Measurements from ENCODE around the gene NID2.

Gene NID2

GRCh38 chr14:52112336-52113018, 43.6 kb upstream of the NID2 start:
- no peak for TF ChIP-seq FOXP2 (optimal IDR thresholded peaks at IDR 0.05; ENCODE audit: borderline replicate concordance, extremely low read depth, extremely low read length, insufficient read depth)
- TF ChIP-seq POLR2AphosphoS5 (IDR thresholded peaks at IDR 0.05; ENCODE audit: low read depth, low read length): no peak
- no peak for TF ChIP-seq TAF1 (IDR thresholded peaks at IDR 0.05; ENCODE audit: borderline replicate concordance, insufficient read depth, low read length)
- no peak for TF ChIP-seq REST (IDR thresholded peaks at IDR 0.05; ENCODE audit: insufficient read depth in 1 of 2, low read depth in 2 of 2, low read length in 2 of 2)
- TF ChIP-seq SIN3A (IDR thresholded peaks at IDR 0.05; ENCODE audit: borderline replicate concordance, insufficient read depth, low read length): no peak

- TF ChIP-seq TAF1 (IDR thresholded peaks at IDR 0.05; ENCODE audit: borderline replicate concordance, insufficient read depth, low read length) (no peak), SIN3A (IDR thresholded peaks at IDR 0.05; ENCODE audit: borderline replicate concordance, insufficient read depth, low read length) (no peak), FOXP2 (optimal IDR thresholded peaks at IDR 0.05; ENCODE audit: borderline replicate concordance, extremely low read depth, extremely low read length, insufficient read depth) (no peak), POLR2AphosphoS5 (IDR thresholded peaks at IDR 0.05; ENCODE audit: low read depth, low read length) (no peak), REST (IDR thresholded peaks at IDR 0.05; ENCODE audit: insufficient read depth in 1 of 2, low read depth in 2 of 2, low read length in 2 of 2) (no peak)
Measured at GRCh38 chr14:52111583-52111982, 42.7 kb upstream of the NID2 start.

- TF ChIP-seq TAF1 (IDR thresholded peaks at IDR 0.05; ENCODE audit: borderline replicate concordance, insufficient read depth, low read length) (no peak), SIN3A (IDR thresholded peaks at IDR 0.05; ENCODE audit: borderline replicate concordance, insufficient read depth, low read length) (no peak), POLR2AphosphoS5 (IDR thresholded peaks at IDR 0.05; ENCODE audit: low read depth, low read length) (no peak), FOXP2 (optimal IDR thresholded peaks at IDR 0.05; ENCODE audit: borderline replicate concordance, extremely low read depth, extremely low read length, insufficient read depth) (no peak), REST (IDR thresholded peaks at IDR 0.05; ENCODE audit: insufficient read depth in 1 of 2, low read depth in 2 of 2, low read length in 2 of 2) (no peak)
Measured at GRCh38 chr14:52110441-52111086, 41.7 kb upstream of the NID2 start.

- TF ChIP-seq POLR2AphosphoS5 (IDR thresholded peaks at IDR 0.05; ENCODE audit: low read depth, low read length) (no peak), FOXP2 (optimal IDR thresholded peaks at IDR 0.05; ENCODE audit: borderline replicate concordance, extremely low read depth, extremely low read length, insufficient read depth) (no peak), SIN3A (IDR thresholded peaks at IDR 0.05; ENCODE audit: borderline replicate concordance, insufficient read depth, low read length) (no peak)
Measured at GRCh38 chr14:52108823-52109222, 40.0 kb upstream of the NID2 start.

GRCh38 chr14:52106840-52107239, 38.0 kb upstream of the NID2 start:
- TF ChIP-seq POLR2AphosphoS5 (IDR thresholded peaks at IDR 0.05; ENCODE audit: low read depth, low read length): no peak
- no peak for TF ChIP-seq FOXP2 (optimal IDR thresholded peaks at IDR 0.05; ENCODE audit: borderline replicate concordance, extremely low read depth, extremely low read length, insufficient read depth)
- TF ChIP-seq SIN3A (IDR thresholded peaks at IDR 0.05; ENCODE audit: borderline replicate concordance, insufficient read depth, low read length): no peak
- TF ChIP-seq TAF1 (IDR thresholded peaks at IDR 0.05; ENCODE audit: borderline replicate concordance, insufficient read depth, low read length): no peak
- TF ChIP-seq REST (IDR thresholded peaks at IDR 0.05; ENCODE audit: insufficient read depth in 1 of 2, low read depth in 2 of 2, low read length in 2 of 2): no peak

Data from PFSK-1 (cell line).